Upper lobe of left lung (tissue), 6 donors: ENCODE measurements around the gene EGR2. TPM values are rescaled to one million over a fixed set of nuclear protein-coding genes. Genes with fewer than 3 reads are reported as not detected.

Experiments
- ATAC-seq, 2 donors: fragments of 200-7000 bp; cut with Tn5 transposase; one replicate each; pipeline ENCODE4 v1.9.1; 2022; ENCODE audit warnings: mild to moderate bottlenecking in 2 of 2, moderate library complexity in 2 of 2; ENCODE audit not compliant: low FRiP score in 2 of 2
- DNase-seq, 2 donors: peaks; one replicate each; pipeline ENCODE4 v3.0.0-alpha.2; 2019 to 2020
- H3K27ac ChIP-seq, 4 donors: fragments of 200-600 bp; sonication (generic); one replicate each; pipeline ENCODE4 v1.5.1; 2016 to 2019
- H3K27me3 ChIP-seq, 4 donors: fragments of 200-600 bp; sonication (generic); one replicate each; pipeline ENCODE4 v1.5.1; 2017 to 2019
- H3K36me3 ChIP-seq, 4 donors: fragments of 200-600 bp; sonication (generic); one replicate each; pipeline ENCODE4 v1.5.1; 2016 to 2019
- H3K4me1 ChIP-seq, 4 donors: fragments of 200-600 bp; sonication (generic); one replicate each; pipeline ENCODE4 v1.5.1; 2018 to 2019
- H3K4me3 ChIP-seq, 4 donors: fragments of 200-600 bp; sonication (generic); one replicate each; pipeline ENCODE4 v1.5.1; 2017 to 2019; ENCODE audit warnings: mild to moderate bottlenecking in 2 of 4, moderate library complexity in 1 of 4
- H3K9me3 ChIP-seq, 4 donors: fragments of 200-600 bp; sonication (generic); one replicate each; pipeline ENCODE4 v1.5.1; 2018 to 2019
- CTCF ChIP-seq, 6 experiments: fragments of 450-650 bp in 4 of 6; fragments of 200-600 bp in 2 of 6; sonication (generic) in 2 of 6; IDR thresholded peaks; one replicate each; pipeline ENCODE4 v1.5.1; 2016 to 2019; ENCODE audit warnings: antibody characterized with exemption in 6 of 6
- EP300 ChIP-seq, 4 donors: sonication (generic); formaldehyde crosslinking; IDR thresholded peaks; one replicate each; pipeline ENCODE4 v1.5.1; 2017; ENCODE audit warnings: antibody characterized with exemption in 4 of 4, control low read depth in 2 of 4
- POLR2A ChIP-seq, 4 donors: fragments of 450-650 bp; IDR thresholded peaks; one replicate each; pipeline ENCODE4 v1.5.1; 2016 to 2017; ENCODE audit warnings: antibody characterized with exemption in 4 of 4, mild to moderate bottlenecking in 2 of 4
- POLR2AphosphoS5 ChIP-seq, 2 donors: sonication (generic); formaldehyde crosslinking; IDR thresholded peaks; one replicate each; pipeline ENCODE4 v1.5.1; 2017; ENCODE audit warnings: antibody characterized with exemption in 2 of 2
- WGBS, 2 donors: methylation state at CpG; one replicate each; pipeline ENCODE4 v1.1.5; 2017 to 2018; 5-methylcytosine and 5-hydroxymethylcytosine counted together
- total RNA-seq, 6 donors: library from RNA; depleted of rRNA in 4 of 6; stranded (reverse); fragments of >200 nt in 4 of 6; gene quantifications; one replicate each; pipeline versions ENCODE4 v1.1.0 to v1.2.1, GENCODE V29; 2016 to 2021
- donor health status: DM: no; HTN: no; CAD: no; lungs with moderate emphysema.
- donor health status: DM: no; HTN: yes; CAD: no; lungs with severe emphysema.

EGR2 gene
- total RNA-seq, 6 donors from 2014 or later = 3.5 to 50.9 (median 7.0) TPM

DNA sequence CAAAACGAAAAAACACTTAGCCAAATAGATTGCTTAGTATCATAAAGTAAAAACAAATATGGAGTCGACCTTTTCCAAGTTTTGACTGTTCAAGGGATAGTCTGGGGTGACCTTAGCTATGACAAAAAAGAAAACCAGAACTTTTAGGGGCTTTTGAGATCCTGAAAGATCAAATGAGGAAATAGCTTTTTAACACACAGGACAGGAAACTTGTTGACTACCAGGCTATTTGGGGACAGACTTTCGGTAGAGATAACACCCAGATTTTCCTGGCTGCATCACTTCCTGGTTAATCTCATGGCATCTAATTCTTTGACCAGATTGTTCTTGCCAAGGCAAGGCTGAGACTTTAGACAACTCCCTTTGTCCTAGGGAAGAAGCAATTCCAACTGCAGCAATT lies 34.5 kb upstream of the EGR2 start:
- no peak for TF ChIP-seq CTCF (IDR thresholded peaks at IDR 0.05)
- TF ChIP-seq POLR2AphosphoS5 (IDR thresholded peaks at IDR 0.05) = no peak
- no peak for TF ChIP-seq POLR2A (IDR thresholded peaks at IDR 0.05)
- no peak for TF ChIP-seq EP300 (IDR thresholded peaks at IDR 0.05)
- Histone ChIP-seq H3K27me3 (no peaks in the 10 kb centered on the region), H3K4me3 (no peak overlapping the region), H3K36me3 (no peaks in the 10 kb centered on the region), H3K9me3 (peaks cover 3 to 14% (median 6%) of the 10 kb centered on the region in 4 donors), H3K27ac (no peak overlapping the region), H3K4me1 (peaks cover 0 to 5% (median 0%) of the 10 kb centered on the region in 4 donors)
- DNase-seq (no peak), ATAC-seq (no peak)
- 56 to 59% methylated on average over 3 of the region's 3 CpGs for WGBS, 2 donors

DNA sequence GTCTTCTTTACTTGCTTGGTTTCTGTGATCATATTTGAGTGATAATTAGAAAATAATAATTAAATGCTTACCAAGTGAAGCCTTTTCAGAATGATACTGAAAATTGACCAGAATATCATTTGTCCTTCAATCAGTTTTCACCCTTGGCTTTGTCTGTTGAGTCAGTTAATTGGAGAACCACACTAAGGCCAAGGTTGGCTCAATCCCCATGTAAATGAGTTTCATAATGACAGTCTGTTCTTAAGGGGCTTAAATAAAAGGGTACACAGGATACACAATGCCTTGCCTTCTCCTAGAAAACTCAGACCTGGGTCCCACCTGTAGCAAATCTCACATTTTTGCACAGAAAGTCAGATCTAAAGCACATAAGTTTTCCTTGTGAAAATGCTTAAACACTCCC lies 31.3 kb upstream of the EGR2 start:
- no peak for TF ChIP-seq POLR2AphosphoS5 (IDR thresholded peaks at IDR 0.05)
- no peak for TF ChIP-seq CTCF (IDR thresholded peaks at IDR 0.05)
- no peak for TF ChIP-seq EP300 (IDR thresholded peaks at IDR 0.05)
- TF ChIP-seq POLR2A (IDR thresholded peaks at IDR 0.05) = no peak
- Histone ChIP-seq H3K4me3 (no peak overlapping the region), H3K9me3 (peaks cover 3 to 14% (median 6%) of the 10 kb centered on the region in 4 donors), H3K36me3 (no peaks in the 10 kb centered on the region), H3K4me1 (no peaks in the 10 kb centered on the region), H3K27ac (no peak overlapping the region), H3K27me3 (no peaks in the 10 kb centered on the region)
- DNase-seq (no peak), ATAC-seq (no peak)

GRCh38 chr10:62844280-62845011 lies 28.3 kb upstream of the EGR2 start:
- Histone ChIP-seq H3K9me3 (peaks cover 3 to 14% (median 6%) of the 10 kb centered on the region in 4 donors), H3K4me3 (no peak overlapping the region), H3K27me3 (no peaks in the 10 kb centered on the region), H3K27ac (no peak overlapping the region), H3K4me1 (no peaks in the 10 kb centered on the region), H3K36me3 (no peaks in the 10 kb centered on the region)
- TF ChIP-seq POLR2A (IDR thresholded peaks at IDR 0.05) = no peak
- TF ChIP-seq CTCF (IDR thresholded peaks at IDR 0.05) = no peak
- TF ChIP-seq POLR2AphosphoS5 (IDR thresholded peaks at IDR 0.05) = no peak
- TF ChIP-seq EP300 (IDR thresholded peaks at IDR 0.05) = no peak
- ATAC-seq (no peak), DNase-seq (no peak)
- WGBS, 2 donors = 77 to 79% methylated on average over 7 of the region's 7 CpGs

DNA sequence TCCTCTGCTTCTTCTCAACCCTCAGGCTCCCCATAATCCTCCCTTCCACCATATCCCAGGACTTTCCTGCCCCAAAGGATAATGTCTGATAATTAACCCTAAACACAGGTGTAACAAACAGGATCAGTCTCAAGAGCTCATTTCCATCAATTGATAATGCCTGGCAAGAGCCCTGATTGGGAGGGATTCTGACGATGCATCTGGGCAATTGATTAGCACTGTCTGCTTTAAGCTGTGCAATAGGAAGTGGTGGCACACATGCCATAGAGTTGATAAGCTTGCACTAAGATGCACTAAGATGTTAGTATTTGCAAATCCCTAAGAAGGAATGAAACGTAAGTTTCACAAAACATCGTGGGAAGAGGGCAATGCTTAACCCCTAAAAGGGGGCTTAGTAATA lies 27.4 kb upstream of the EGR2 start:
- no peak for DNase-seq
- 59 to 64% methylated on average over 3 of the region's 3 CpGs for WGBS, 2 donors

More for the DNA sequence above, 27.4 kb upstream of the EGR2 start:
- Histone ChIP-seq H3K9me3 (peaks cover 3 to 14% (median 6%) of the 10 kb centered on the region in 4 donors), H3K36me3 (no peaks in the 10 kb centered on the region), H3K27ac (no peak overlapping the region), H3K27me3 (no peaks in the 10 kb centered on the region), H3K4me3 (no peak overlapping the region), H3K4me1 (no peaks in the 10 kb centered on the region)
- no peak for TF ChIP-seq EP300 (IDR thresholded peaks at IDR 0.05)
- TF ChIP-seq CTCF (IDR thresholded peaks at IDR 0.05) = no peak
- TF ChIP-seq POLR2AphosphoS5 (IDR thresholded peaks at IDR 0.05) = no peak
- no peak for TF ChIP-seq POLR2A (IDR thresholded peaks at IDR 0.05)
- no peak for ATAC-seq
